Measurements from ENCODE around the gene DLK1.

DLK1 gene

GRCh38 chr14:100774164-100774537 lies 47.5 kb downstream of the DLK1 start:
- no peak for TF ChIP-seq ZNF274 (IDR thresholded peaks at IDR 0.05; ENCODE audit: low read depth, low read length)
- no peak overlapping the region for H3K4me3 ChIP-seq (ENCODE audit: low read length)

GRCh38 chr14:100775351-100775830 lies 48.7 kb downstream of the DLK1 start:
- H3K4me3 ChIP-seq (ENCODE audit: low read length) = no peak overlapping the region
- TF ChIP-seq ZNF274 (IDR thresholded peaks at IDR 0.05; ENCODE audit: low read depth, low read length) = no peak

- no peak for TF ChIP-seq ZNF274 (IDR thresholded peaks at IDR 0.05; ENCODE audit: low read depth, low read length)
- H3K4me3 ChIP-seq (ENCODE audit: low read length) = no peak overlapping the region
Measured at GRCh38 chr14:100775831-100776591, 49.3 kb downstream of the DLK1 start.

GRCh38 chr14:100776681-100777365 lies 50.1 kb downstream of the DLK1 start:
- no peak overlapping the region for H3K4me3 ChIP-seq (ENCODE audit: low read length)
- TF ChIP-seq ZNF274 (IDR thresholded peaks at IDR 0.05; ENCODE audit: low read depth, low read length) = no peak

- no peak for TF ChIP-seq ZNF274 (IDR thresholded peaks at IDR 0.05; ENCODE audit: low read depth, low read length)
Measured at GRCh38 chr14:100777366-100777817, 50.7 kb downstream of the DLK1 start.

GRCh38 chr14:100777818-100778525 lies 51.3 kb downstream of the DLK1 start:
- TF ChIP-seq ZNF274 (IDR thresholded peaks at IDR 0.05; ENCODE audit: low read depth, low read length) = no peak
- H3K4me3 ChIP-seq (ENCODE audit: low read length) = no peak overlapping the region

More at GRCh38 chr14:100777366-100777817, 50.7 kb downstream of the DLK1 start:
- H3K4me3 ChIP-seq (ENCODE audit: low read length) = no peak overlapping the region

GRCh38 chr14:100778526-100778882 lies 51.8 kb downstream of the DLK1 start:
- TF ChIP-seq ZNF274 (IDR thresholded peaks at IDR 0.05; ENCODE audit: low read depth, low read length) = no peak

GRCh38 chr14:100778951-100779690 lies 52.4 kb downstream of the DLK1 start:
- H3K4me3 ChIP-seq (ENCODE audit: low read length) = no peak overlapping the region
- no peak for TF ChIP-seq ZNF274 (IDR thresholded peaks at IDR 0.05; ENCODE audit: low read depth, low read length)

More at GRCh38 chr14:100778526-100778882, 51.8 kb downstream of the DLK1 start:
- H3K4me3 ChIP-seq (ENCODE audit: low read length) = no peak overlapping the region

GRCh38 chr14:100779691-100780080 lies 53.0 kb downstream of the DLK1 start:
- no peak for TF ChIP-seq ZNF274 (IDR thresholded peaks at IDR 0.05; ENCODE audit: low read depth, low read length)
- no peak overlapping the region for H3K4me3 ChIP-seq (ENCODE audit: low read length)

GRCh38 chr14:100780246-100780645 lies 53.6 kb downstream of the DLK1 start:
- no peak overlapping the region for H3K4me3 ChIP-seq (ENCODE audit: low read length)
- TF ChIP-seq ZNF274 (IDR thresholded peaks at IDR 0.05; ENCODE audit: low read depth, low read length) = no peak

- no peak overlapping the region for H3K4me3 ChIP-seq (ENCODE audit: low read length)
- no peak for TF ChIP-seq ZNF274 (IDR thresholded peaks at IDR 0.05; ENCODE audit: low read depth, low read length)
Measured at GRCh38 chr14:100780646-100781355, 54.1 kb downstream of the DLK1 start.

GRCh38 chr14:100781952-100782351 lies 55.3 kb downstream of the DLK1 start:
- no peak for TF ChIP-seq ZNF274 (IDR thresholded peaks at IDR 0.05; ENCODE audit: low read depth, low read length)
- H3K4me3 ChIP-seq (ENCODE audit: low read length) = no peak overlapping the region
